HCT116 (cell line): Measurements from ENCODE around the gene SET. TPM values are rescaled to one million over a fixed set of nuclear protein-coding genes. Genes with fewer than 3 reads are reported as not detected.

ENCODE experiments used
- ATAC-seq: fragments of 200-7000 bp; cut with Tn5 transposase; 2 replicates; pipeline ENCODE4 v1.9.1; 2020; ENCODE audit warnings: mild to moderate bottlenecking, moderate library complexity
- BruUV-seq: library from RNA; stranded (reverse); fragments of 400-500 nt; replicated peaks from 2 replicates; lab custom pipeline; 2021; lab: Mats Ljungman, UMichigan
- CTCF ChIA-PET: fragments of 300-600 bp; sonication (Branson Sonifier 250); formaldehyde crosslinking; loops from one replicate; lab custom pipeline; 2021; ENCODE audit warnings: antibody characterized with exemption; lab: Charles Lee
- POLR2A ChIA-PET: fragments of 300-600, 350-600 bp; sonication (Branson Sonifier 250); formaldehyde crosslinking; loops from one replicate; lab custom pipeline; 2021; ENCODE audit warnings: antibody characterized with exemption; lab: Charles Lee
- RAD21 ChIA-PET, 2 experiments: fragments of 300-600 bp; sonication (Branson Sonifier 250); formaldehyde crosslinking; loops; one replicate each; lab custom pipeline; 2023; ENCODE audit warnings: low total read pairs in 2 of 2; ENCODE audit not compliant: uncharacterized antibody in 2 of 2, unreplicated experiment in 2 of 2, low non-redundant PET in 1 of 2; lab: Charles Lee
- DNase-seq: peaks from one replicate; pipeline ENCODE4 v3.0.0-alpha.2; 2010; ENCODE audit warnings: low read depth, low spot score
- H2AFZ ChIP-seq: fragments of 200-600 bp; shearing (Covaris generic), sonication (generic); 2 replicates; pipeline ENCODE4 v1.6.1; 2017; ENCODE audit warnings: low read depth, mixed run types, mixed read lengths, antibody characterized with exemption, low read length; ENCODE audit not compliant: poor library complexity, severe bottlenecking
- H3K27ac ChIP-seq: 2 replicates; pipeline ENCODE4 v1.5.1; 2012; ENCODE audit warnings: low read depth, low read length
- H3K27me3 ChIP-seq: fragments of 200-600 bp; sonication (generic); 2 replicates; pipeline ENCODE4 v1.6.1; 2016; ENCODE audit warnings: mixed run types, low read length, mixed read lengths; ENCODE audit not compliant: insufficient read depth
- H3K36me3 ChIP-seq, 2 experiments: fragments of 200-500 bp in 1 of 2; fragments of 200-600 bp in 1 of 2; sonication (Bioruptor generic) in 1 of 2; sonication (generic) in 1 of 2; 2 replicates each; pipeline versions ENCODE4 v1.5.1 to v1.6.1; 2014 to 2016; ENCODE audit warnings: low read length in 2 of 2, inconsistent platforms in 1 of 2, mixed read lengths in 1 of 2, mixed run types in 1 of 2; ENCODE audit not compliant: insufficient read depth in 2 of 2, control insufficient read depth in 1 of 2
- H3K4me1 ChIP-seq, 2 experiments: fragments of 200-600 bp in 1 of 2; sonication (generic) in 1 of 2; 2 replicates each; pipeline versions ENCODE4 v1.5.1 to v1.6.1; 2012 to 2017; ENCODE audit warnings: low read length in 2 of 2, inconsistent platforms in 1 of 2, mild to moderate bottlenecking in 1 of 2, mixed read lengths in 1 of 2, mixed run types in 1 of 2, moderate library complexity in 1 of 2; ENCODE audit not compliant: insufficient read depth in 2 of 2, control insufficient read depth in 1 of 2
- H3K4me2 ChIP-seq: fragments of 200-600 bp; sonication (generic); 2 replicates; pipeline ENCODE4 v1.6.1; 2017; ENCODE audit warnings: mixed run types, low read length, mixed read lengths
- H3K4me3 ChIP-seq, 2 experiments: fragments of 200-600 bp in 1 of 2; sonication (generic) in 1 of 2; replicated peaks in 1 of 2; 2 replicates each; pipeline ENCODE4 v1.5.1; 2011 to 2016; ENCODE audit warnings: low read length in 2 of 2, control low read depth in 1 of 2, low read depth in 1 of 2, mild to moderate bottlenecking in 1 of 2, mixed read lengths in 1 of 2, mixed run types in 1 of 2
- H3K79me2 ChIP-seq: fragments of 200-600 bp; sonication (generic); 2 replicates; pipeline ENCODE4 v1.6.1; 2017; ENCODE audit warnings: mild to moderate bottlenecking, mixed run types, low read length, moderate library complexity, mixed read lengths; ENCODE audit not compliant: insufficient read depth
- H3K9ac ChIP-seq: fragments of 200-600 bp; sonication (generic); 2 replicates; pipeline ENCODE4 v1.6.1; 2016; ENCODE audit warnings: low read length, mixed read lengths
- H3K9me2 ChIP-seq: fragments of 200-600 bp; sonication (generic), shearing (Covaris generic); 2 replicates; pipeline ENCODE4 v1.6.1; 2017; ENCODE audit warnings: mixed run types, mild to moderate bottlenecking, moderate library complexity; ENCODE audit not compliant: insufficient read depth
- H3K9me3 ChIP-seq, 2 experiments: fragments of 200-500 bp in 1 of 2; fragments of 200-600 bp in 1 of 2; sonication (Bioruptor generic) in 1 of 2; sonication (generic) in 1 of 2; 2 replicates each; pipeline ENCODE4 v1.6.1; 2014 to 2017; ENCODE audit warnings: low read length in 2 of 2, mixed read lengths in 2 of 2, inconsistent platforms in 1 of 2, low read depth in 1 of 2, mild to moderate bottlenecking in 1 of 2, mixed run types in 1 of 2, moderate library complexity in 1 of 2; ENCODE audit not compliant: control insufficient read depth in 1 of 2, insufficient read depth in 1 of 2
- H4K20me1 ChIP-seq: fragments of 200-600 bp; sonication (generic), shearing (Covaris generic); 2 replicates; pipeline ENCODE4 v1.6.1; 2017; ENCODE audit warnings: mixed run types, mild to moderate bottlenecking, moderate library complexity; ENCODE audit not compliant: insufficient read depth
- CBX3 ChIP-seq: IDR thresholded peaks from 2 replicates; pipeline ENCODE4 v1.6.1; 2012; ENCODE audit warnings: low read depth
- EZH2phosphoT487 ChIP-seq: fragments of 200-600 bp; IDR thresholded peaks from 2 replicates; pipeline ENCODE4 v1.6.1; 2018; ENCODE audit warnings: antibody characterized with exemption, borderline replicate concordance
- JUND ChIP-seq: IDR thresholded peaks from 2 replicates; pipeline ENCODE4 v1.6.1; 2012
- POLR2A ChIP-seq: IDR thresholded peaks from 2 replicates; pipeline ENCODE4 v1.7.0; 2011; ENCODE audit warnings: borderline replicate concordance; ENCODE audit not compliant: insufficient read depth, insufficient read length; ENCODE audit errors: extremely low read depth
- POLR2AphosphoS5 ChIP-seq: IDR thresholded peaks from 2 replicates; pipeline ENCODE4 v1.6.1; 2011; ENCODE audit warnings: mild to moderate bottlenecking, low read depth, low read length, moderate library complexity
- RAD21 ChIP-seq: IDR thresholded peaks from 2 replicates; pipeline ENCODE4 v1.6.1; 2012; ENCODE audit warnings: low read depth, mild to moderate bottlenecking
- SIN3A ChIP-seq: IDR thresholded peaks from 2 replicates; pipeline ENCODE4 v1.6.1; 2012; ENCODE audit warnings: low read depth
- SRF ChIP-seq: IDR thresholded peaks from 2 replicates; pipeline ENCODE4 v1.6.1; 2012; ENCODE audit warnings: low read depth
- YY1 ChIP-seq: IDR thresholded peaks from 2 replicates; pipeline ENCODE4 v1.6.1; 2011; ENCODE audit warnings: low read length, low read depth, moderate library complexity, mild to moderate bottlenecking; ENCODE audit not compliant: insufficient replicate concordance; ENCODE audit errors: extremely low read depth
- intact Hi-C: fragments of 100-400 bp; cut with micrococcal nuclease; formaldehyde crosslinking; loops from 2 replicates; pipeline ENCODE4 v1.10.0; 2022
- total RNA-seq: library from RNA; stranded (reverse); gene quantifications from one replicate; pipeline ENCODE4 v1.2.1, GENCODE V29; 2021; ENCODE audit not compliant: unreplicated experiment
- TF ChIP-seq, protein P1 (sequence below), 3 experiments: fragments of 200-600 bp in 1 of 3; sonication (generic) in 1 of 3; IDR thresholded peaks in 2 of 3; conservative IDR thresholded peaks in 1 of 3; 2 replicates each; pipeline ENCODE4 v1.5.1; 2012 to 2017; ENCODE audit warnings: low read depth in 2 of 3, low read length in 2 of 3, antibody characterized with exemption in 1 of 3, borderline replicate concordance in 1 of 3, control low read depth in 1 of 3, mild to moderate bottlenecking in 1 of 3, mixed read lengths in 1 of 3, mixed run types in 1 of 3, moderate library complexity in 1 of 3; ENCODE audit not compliant: insufficient read depth in 1 of 3
- TF ChIP-seq, protein P2 (sequence below): IDR thresholded peaks from 2 replicates; pipeline ENCODE4 v1.6.1; 2012

The SET gene
- total RNA-seq, 1 experiment from 2014 or later: 595 TPM

DNA sequence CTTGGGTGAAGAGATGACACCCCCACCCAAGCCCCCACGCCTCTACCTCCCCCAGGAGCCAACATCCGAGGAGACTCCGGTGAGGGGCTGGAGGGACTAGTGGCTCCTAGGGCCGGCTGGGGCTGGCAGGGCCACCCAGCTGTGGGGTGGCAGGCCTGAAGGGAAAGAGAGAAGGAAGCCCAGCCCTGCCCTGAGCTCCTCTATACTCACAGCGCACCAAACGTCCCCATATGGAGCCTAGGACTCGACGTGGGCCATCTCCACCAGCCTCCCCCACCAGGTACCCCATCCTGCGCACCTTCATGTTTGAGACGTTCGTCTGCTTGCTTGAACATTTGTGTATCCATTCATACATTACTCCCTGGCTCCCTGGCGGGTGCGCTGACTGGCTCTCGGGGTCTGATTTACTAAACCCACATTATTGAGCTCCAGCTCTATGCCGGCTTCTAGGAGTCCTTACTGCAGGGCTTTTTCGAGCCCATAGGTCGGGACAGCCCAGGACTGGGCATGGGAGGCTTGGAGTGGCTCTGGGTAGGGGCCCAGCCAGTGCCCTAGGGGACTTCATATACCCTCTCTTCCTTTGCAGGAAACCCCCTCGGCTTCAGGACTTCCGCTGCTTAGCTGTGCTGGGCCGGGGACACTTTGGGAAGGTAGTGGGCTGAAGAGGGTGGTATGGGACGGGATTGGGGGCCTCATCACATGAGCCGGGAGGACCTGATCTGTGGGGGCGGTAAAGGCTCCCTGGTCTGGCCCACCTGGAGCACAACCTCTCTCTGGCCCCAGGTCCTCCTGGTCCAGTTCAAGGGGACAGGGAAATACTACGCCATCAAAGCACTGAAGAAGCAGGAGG lies 25.8 kb downstream of the SET start:
- no peak overlapping the region for H3K4me3 ChIP-seq
- intact Hi-C loops: no loop called here
- TF ChIP-seq EZH2phosphoT487 (no peak), POLR2A (no peak), CBX3 (no peak), POLR2AphosphoS5 (no peak), RAD21 (no peak), JUND (no peak)
- TF ChIP-seq, protein P1, sequence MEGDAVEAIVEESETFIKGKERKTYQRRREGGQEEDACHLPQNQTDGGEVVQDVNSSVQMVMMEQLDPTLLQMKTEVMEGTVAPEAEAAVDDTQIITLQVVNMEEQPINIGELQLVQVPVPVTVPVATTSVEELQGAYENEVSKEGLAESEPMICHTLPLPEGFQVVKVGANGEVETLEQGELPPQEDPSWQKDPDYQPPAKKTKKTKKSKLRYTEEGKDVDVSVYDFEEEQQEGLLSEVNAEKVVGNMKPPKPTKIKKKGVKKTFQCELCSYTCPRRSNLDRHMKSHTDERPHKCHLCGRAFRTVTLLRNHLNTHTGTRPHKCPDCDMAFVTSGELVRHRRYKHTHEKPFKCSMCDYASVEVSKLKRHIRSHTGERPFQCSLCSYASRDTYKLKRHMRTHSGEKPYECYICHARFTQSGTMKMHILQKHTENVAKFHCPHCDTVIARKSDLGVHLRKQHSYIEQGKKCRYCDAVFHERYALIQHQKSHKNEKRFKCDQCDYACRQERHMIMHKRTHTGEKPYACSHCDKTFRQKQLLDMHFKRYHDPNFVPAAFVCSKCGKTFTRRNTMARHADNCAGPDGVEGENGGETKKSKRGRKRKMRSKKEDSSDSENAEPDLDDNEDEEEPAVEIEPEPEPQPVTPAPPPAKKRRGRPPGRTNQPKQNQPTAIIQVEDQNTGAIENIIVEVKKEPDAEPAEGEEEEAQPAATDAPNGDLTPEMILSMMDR (IDR thresholded peaks at IDR 0.05 in 2 of 3, conservative IDR thresholded peaks at IDR 0.05 in 1 of 3; ENCODE audit: borderline replicate concordance in 1 of 3, insufficient read depth in 1 of 3, low read depth in 2 of 3, low read length in 2 of 3): no peak
- TF ChIP-seq, all 23 proteins: peak for 0
- Histone ChIP-seq H3K9me2 (no peaks in the 10 kb centered on the region), H3K9ac (no peak overlapping the region), H3K79me2 (no peaks in the 10 kb centered on the region), H2AFZ (no peak overlapping the region), H3K4me1 (no peaks in the 10 kb centered on the region), H3K4me2 (no peak overlapping the region), H4K20me1 (no peaks in the 10 kb centered on the region), H3K9me3 (no peaks in the 10 kb centered on the region), H3K36me3 (peaks cover 5 to 11% of the 10 kb centered on the region in 2 experiments), H3K27ac (no peak overlapping the region), H3K27me3 (no peaks in the 10 kb centered on the region)
- POLR2A ChIA-PET: no interaction called here
- ATAC-seq: no peak
- no TSS peak for BruUV-seq
- CTCF ChIA-PET: no interaction called here
- RAD21 ChIA-PET: no interaction called here
- DNase-seq: no peak

DNA sequence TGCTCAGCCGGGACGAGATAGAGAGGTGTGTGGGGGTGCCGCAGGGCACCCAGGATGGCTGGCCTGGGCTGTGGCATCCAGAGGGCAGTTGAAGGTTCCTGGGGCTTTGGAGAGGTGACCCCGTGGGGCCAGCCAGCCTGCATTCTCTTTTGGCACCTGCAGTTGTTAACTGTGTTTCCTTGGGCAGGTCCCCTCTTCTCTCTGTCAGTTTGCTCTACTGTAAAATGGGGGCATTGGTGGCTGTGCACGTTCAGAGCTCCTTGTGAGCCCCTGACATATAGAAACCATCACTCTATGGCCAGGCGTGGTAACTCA lies 26.4 kb downstream of the SET start:
- H3K9me2 ChIP-seq: no peaks in the 10 kb centered on the region
- ChIA-PET POLR2A (no interaction called here), CTCF (no interaction called here), RAD21 (no interaction called here)
- H3K9me3 ChIP-seq: no peaks in the 10 kb centered on the region
- H3K4me1 ChIP-seq: no peaks in the 10 kb centered on the region
- H4K20me1 ChIP-seq: no peaks in the 10 kb centered on the region
- no peaks in the 10 kb centered on the region for H3K27me3 ChIP-seq
- ATAC-seq (no peak), DNase-seq (no peak)
- no peak overlapping the region for H2AFZ ChIP-seq
- H3K27ac ChIP-seq: no peak overlapping the region
- no peak overlapping the region for H3K4me2 ChIP-seq
- no peak overlapping the region for H3K4me3 ChIP-seq
- no peaks in the 10 kb centered on the region for H3K79me2 ChIP-seq
- BruUV-seq: no TSS peak
- H3K9ac ChIP-seq: no peak overlapping the region
- H3K36me3 ChIP-seq: peaks cover 5 to 8% of the 10 kb centered on the region in 2 experiments
- intact Hi-C loops: no loop called here
- TF ChIP-seq CBX3: no peak
- no peak for TF ChIP-seq SRF
- TF ChIP-seq SIN3A: no peak
- no peak for TF ChIP-seq EZH2phosphoT487
- TF ChIP-seq, protein P1 (IDR thresholded peaks at IDR 0.05 in 2 of 3, conservative IDR thresholded peaks at IDR 0.05 in 1 of 3; ENCODE audit: borderline replicate concordance in 1 of 3, insufficient read depth in 1 of 3, low read depth in 2 of 3, low read length in 2 of 3): no peak
- TF ChIP-seq YY1: no peak
- TF ChIP-seq, protein P2, sequence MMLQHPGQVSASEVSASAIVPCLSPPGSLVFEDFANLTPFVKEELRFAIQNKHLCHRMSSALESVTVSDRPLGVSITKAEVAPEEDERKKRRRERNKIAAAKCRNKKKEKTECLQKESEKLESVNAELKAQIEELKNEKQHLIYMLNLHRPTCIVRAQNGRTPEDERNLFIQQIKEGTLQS: no peak
- TF ChIP-seq JUND: no peak
